GM21717 (cell line): ENCODE measurements around the gene TSN.
"Not testable (repeated sequence)": the region's sequence is repeated elsewhere in the genome, so short reads cannot be mapped to it uniquely, and the experiment has no call there.

Source experiments
- ATAC-seq: cut with Tn5 transposase; IDR thresholded peaks from one replicate; pipeline ENCODE4 v1.9.1; 2021; ENCODE audit warnings: mild to moderate bottlenecking, moderate library complexity; ENCODE audit not compliant: unreplicated experiment

Gene TSN

GRCh38 chr2:121796239-121796638 lies 40.8 kb downstream of the TSN start:
- ATAC-seq: no peak

GRCh38 chr2:121798617-121799016 lies 43.2 kb downstream of the TSN start:
- no peak for ATAC-seq

- no peak for ATAC-seq
Observed at GRCh38 chr2:121801916-121802315, 46.5 kb downstream of the TSN start.

GRCh38 chr2:121803503-121803902 lies 48.1 kb downstream of the TSN start:
- ATAC-seq: no peak

GRCh38 chr2:121804340-121804739 lies 48.9 kb downstream of the TSN start:
- ATAC-seq: peak; percentile 75

GRCh38 chr2:121804997-121805765 lies 49.7 kb downstream of the TSN start:
- ATAC-seq: no peak

GRCh38 chr2:121805766-121806143 lies 50.3 kb downstream of the TSN start:
- no peak for ATAC-seq

GRCh38 chr2:121807771-121808170 lies 52.3 kb downstream of the TSN start:
- not testable (repeated sequence) for ATAC-seq

GRCh38 chr2:121809607-121810006 lies 54.2 kb downstream of the TSN start:
- no peak for ATAC-seq

GRCh38 chr2:121810959-121811853 lies 55.8 kb downstream of the TSN start:
- peak; percentile 87 for ATAC-seq

GRCh38 chr2:121813083-121813482 lies 57.6 kb downstream of the TSN start:
- ATAC-seq: not testable (repeated sequence)

- ATAC-seq: no peak
Observed at GRCh38 chr2:121815216-121815615, 59.8 kb downstream of the TSN start.

- ATAC-seq: no peak
Observed at GRCh38 chr2:121816797-121817196, 61.3 kb downstream of the TSN start.

GRCh38 chr2:121817304-121817703 lies 61.9 kb downstream of the TSN start:
- not testable (repeated sequence) for ATAC-seq
